Activated CD8-positive, alpha-beta memory T cell treated with anti-CD3 and anti-CD28 coated beads, Interleukin-2, amount 10 ng/mL, durations not matched to agents 7 days and 5 days (primary cell): ENCODE measurements around the gene TXN2. TPM values are rescaled to one million over a fixed set of nuclear protein-coding genes. Genes with fewer than 3 reads are reported as not detected.
"Not testable (repeated sequence)": the region's sequence is repeated elsewhere in the genome, so short reads cannot be mapped to it uniquely, and the experiment has no call there.

Experiments
- ATAC-seq: fragments of 150-1000 bp; cut with Tn5 transposase; one replicate; pipeline ENCODE4 v1.10.0; 2021; ENCODE audit warnings: moderate library complexity
- CTCF ChIA-PET: fragments of 350-600 bp; sonication (Branson Sonifier 250); formaldehyde crosslinking; loops from one replicate; lab custom pipeline; 2021; ENCODE audit warnings: antibody characterized with exemption; lab: Charles Lee
- DNase-seq: peaks from one replicate; pipeline ENCODE4 v3.0.0-alpha.2; 2020
- H3K27ac Mint-ChIP-seq: one replicate; pipeline ENCODE4 v1.8.0; 2021; ENCODE audit warnings: mild to moderate bottlenecking, mixed read lengths
- H3K27me3 Mint-ChIP-seq: one replicate; pipeline ENCODE4 v1.8.0; 2021; ENCODE audit warnings: mixed read lengths
- H3K36me3 Mint-ChIP-seq: one replicate; pipeline ENCODE4 v1.8.0; 2021; ENCODE audit warnings: mild to moderate bottlenecking, mixed read lengths
- H3K4me1 Mint-ChIP-seq: one replicate; pipeline ENCODE4 v1.8.0; 2021; ENCODE audit warnings: mixed read lengths
- H3K4me3 Mint-ChIP-seq: one replicate; pipeline ENCODE4 v1.8.0; 2021; ENCODE audit warnings: mild to moderate bottlenecking, moderate library complexity, mixed read lengths
- H3K9me3 Mint-ChIP-seq: one replicate; pipeline ENCODE4 v1.8.0; 2022; ENCODE audit warnings: low read depth, mixed read lengths
- total RNA-seq, 2 experiments: library from RNA; stranded (reverse); gene quantifications; one replicate each; pipeline ENCODE4 v1.2.3, GENCODE V29; 2021

Gene TXN2
- total RNA-seq, result 10 to 100 TPM; 78.7 to 82.6 TPM

GRCh38 chr22:36481393-36482168, at the start of gene TXN2:
TSS of gene TXN2 (minus strand) at chr22:36481640. CDS start at chr22:36480837, 803 bp downstream.
- Mint-ChIP-seq H3K4me1 (peaks cover 30% of the 10 kb centered on the region), H3K27ac (peak within 1 kb of the TSS; percentile 92), H3K9me3 (no peaks in the 10 kb centered on the region), H3K4me3 (peak within 1 kb of the TSS; percentile 93), H3K36me3 (peaks cover 26% of the 10 kb centered on the region), H3K27me3 (no peaks in the 10 kb centered on the region)
- DNase-seq (peak; percentile 98), ATAC-seq (peak; percentile 90)
- CTCF ChIA-PET, result interaction anchor here (0.7 to 1.9 kb wide), 7 partner anchors 10 to 286 kb away, joined by 3 to 9 read pairs (median 4); no protein-coding TSS in a partner anchor

GRCh38 chr22:36528795-36529751, 47.6 kb upstream of the TXN2 start, which contains the start of gene EIF3D:
TSS of gene EIF3D (minus strand) at chr22:36529166. CDS start at chr22:36526121, 3,045 bp downstream.
- H3K4me1 Mint-ChIP-seq, result peaks cover 32% of the 10 kb centered on the region
- H3K27me3 Mint-ChIP-seq, result no peaks in the 10 kb centered on the region
- peak within 1 kb of the TSS; percentile 84 for H3K4me3 Mint-ChIP-seq
- peak within 1 kb of the TSS; percentile 98 for H3K27ac Mint-ChIP-seq
- H3K36me3 Mint-ChIP-seq, result peaks cover 28% of the 10 kb centered on the region
- DNase-seq (peak; percentile 100), ATAC-seq (peak; percentile 97)
- CTCF ChIA-PET, result interaction anchor here (0.8 to 2.6 kb wide), 7 partner anchors 17 to 516 kb away, joined by 3 to 14 read pairs (median 4); no protein-coding TSS in a partner anchor
- peaks cover 3% of the 10 kb centered on the region for H3K9me3 Mint-ChIP-seq

- CTCF ChIA-PET, result interaction anchor here (1.7 to 2.6 kb wide), 2 partner anchors 18 to 517 kb away, joined by 5 to 14 read pairs; no protein-coding TSS in a partner anchor
- H3K27me3 Mint-ChIP-seq, result no peaks in the 10 kb centered on the region
- DNase-seq, result no peak
- peaks cover 32% of the 10 kb centered on the region for H3K4me1 Mint-ChIP-seq
- H3K36me3 Mint-ChIP-seq, result peaks cover 35% of the 10 kb centered on the region
- peak overlapping the region; percentile 84 for H3K4me3 Mint-ChIP-seq
- peaks cover 3% of the 10 kb centered on the region for H3K9me3 Mint-ChIP-seq
- ATAC-seq, result no peak
- H3K27ac Mint-ChIP-seq, result peak overlapping the region; percentile 98
Measured at GRCh38 chr22:36528341-36528740, 46.9 kb upstream of the TXN2 start.

GRCh38 chr22:36522662-36523061, 41.2 kb upstream of the TXN2 start:
- H3K4me1 Mint-ChIP-seq, result peaks cover 22% of the 10 kb centered on the region
- ATAC-seq (no peak), DNase-seq (no peak)
- no peaks in the 10 kb centered on the region for H3K27me3 Mint-ChIP-seq
- CTCF ChIA-PET, result interaction anchor here (1.0 to 4.4 kb wide), 2 partner anchors 12 to 16 kb away, joined by 4 to 20 read pairs; partner anchors contain the start of gene FOXRED2
- H3K27ac Mint-ChIP-seq, result no peak overlapping the region
- H3K9me3 Mint-ChIP-seq, result no peaks in the 10 kb centered on the region
- no peak overlapping the region for H3K4me3 Mint-ChIP-seq
- peaks cover 74% of the 10 kb centered on the region for H3K36me3 Mint-ChIP-seq

GRCh38 chr22:36520423-36520822, 39.0 kb upstream of the TXN2 start:
- Mint-ChIP-seq H3K36me3 (peaks cover 78% of the 10 kb centered on the region), H3K27me3 (no peaks in the 10 kb centered on the region), H3K27ac (no peak overlapping the region), H3K4me1 (peaks cover 3% of the 10 kb centered on the region), H3K9me3 (no peaks in the 10 kb centered on the region), H3K4me3 (no peak overlapping the region)
- no peak for ATAC-seq
- CTCF ChIA-PET, result interaction anchor here (4.4 kb wide), 1 partner anchor 10 kb away, joined by 20 read pairs; no protein-coding TSS in a partner anchor
- DNase-seq, result no peak

- CTCF ChIA-PET, ATAC-seq, H3K27ac Mint-ChIP-seq, DNase-seq, H3K27me3 Mint-ChIP-seq, H3K4me1 Mint-ChIP-seq, H3K4me3 Mint-ChIP-seq, H3K9me3 Mint-ChIP-seq: not testable (repeated sequence)
- peaks cover 78% of the 10 kb centered on the region for H3K36me3 Mint-ChIP-seq
Measured at GRCh38 chr22:36519906-36520305, 38.5 kb upstream of the TXN2 start.

GRCh38 chr22:36514766-36515165, 33.3 kb upstream of the TXN2 start:
- Mint-ChIP-seq H3K27me3 (no peaks in the 10 kb centered on the region), H3K9me3 (no peaks in the 10 kb centered on the region), H3K27ac (no peak overlapping the region), H3K36me3 (peaks cover 75% of the 10 kb centered on the region), H3K4me3 (no peak overlapping the region), H3K4me1 (no peaks in the 10 kb centered on the region)
- DNase-seq (no peak), ATAC-seq (no peak)
- CTCF ChIA-PET, result no interaction called here

GRCh38 chr22:36512991-36513390, 31.6 kb upstream of the TXN2 start:
- Mint-ChIP-seq H3K9me3 (no peaks in the 10 kb centered on the region), H3K27me3 (no peaks in the 10 kb centered on the region), H3K4me3 (no peak overlapping the region), H3K36me3 (peaks cover 63% of the 10 kb centered on the region), H3K4me1 (no peaks in the 10 kb centered on the region), H3K27ac (no peak overlapping the region)
- DNase-seq (no peak), ATAC-seq (no peak)
- CTCF ChIA-PET, result no interaction called here

GRCh38 chr22:36512333-36512732, 30.9 kb upstream of the TXN2 start:
- CTCF ChIA-PET, result interaction anchor here (3.4 kb wide), 1 partner anchor 17 kb away, joined by 14 read pairs; the partner anchor contains the start of gene EIF3D
- Mint-ChIP-seq H3K27ac (no peak overlapping the region), H3K4me1 (peaks cover 4% of the 10 kb centered on the region), H3K4me3 (no peak overlapping the region), H3K36me3 (peaks cover 59% of the 10 kb centered on the region), H3K9me3 (no peaks in the 10 kb centered on the region), H3K27me3 (no peaks in the 10 kb centered on the region)
- ATAC-seq (no peak), DNase-seq (no peak)

- Mint-ChIP-seq H3K36me3 (peaks cover 48% of the 10 kb centered on the region), H3K4me1 (peaks cover 9% of the 10 kb centered on the region), H3K27ac (no peak overlapping the region)
Measured at GRCh38 chr22:36510966-36511881, 29.8 kb upstream of the TXN2 start.

GRCh38 chr22:36510384-36510783, 28.9 kb upstream of the TXN2 start:
- H3K36me3 Mint-ChIP-seq, result peaks cover 39% of the 10 kb centered on the region
- no peak overlapping the region for H3K27ac Mint-ChIP-seq
- DNase-seq (no peak), ATAC-seq (no peak)
- no peaks in the 10 kb centered on the region for H3K27me3 Mint-ChIP-seq
- H3K4me1 Mint-ChIP-seq, result peaks cover 15% of the 10 kb centered on the region
- H3K4me3 Mint-ChIP-seq, result no peak overlapping the region
- CTCF ChIA-PET, result interaction anchor here (1.0 to 3.4 kb wide), 8 partner anchors 9 to 275 kb away, joined by 4 to 20 read pairs (median 6); partner anchors contain the start of gene EIF3D
- no peaks in the 10 kb centered on the region for H3K9me3 Mint-ChIP-seq

More at GRCh38 chr22:36510966-36511881, 29.8 kb upstream of the TXN2 start:
- ATAC-seq (no peak), DNase-seq (peak; percentile 55)
- CTCF ChIA-PET, result interaction anchor here (1.0 to 3.4 kb wide), 8 partner anchors 10 to 276 kb away, joined by 4 to 20 read pairs (median 6); partner anchors contain the start of gene EIF3D
- H3K9me3 Mint-ChIP-seq, result no peaks in the 10 kb centered on the region
- H3K4me3 Mint-ChIP-seq, result no peak overlapping the region
- no peaks in the 10 kb centered on the region for H3K27me3 Mint-ChIP-seq

- Mint-ChIP-seq H3K9me3 (no peaks in the 10 kb centered on the region), H3K27ac (no peak overlapping the region), H3K4me3 (peak overlapping the region; percentile 65), H3K27me3 (no peaks in the 10 kb centered on the region), H3K36me3 (peaks cover 20% of the 10 kb centered on the region), H3K4me1 (peaks cover 21% of the 10 kb centered on the region)
- DNase-seq (no peak), ATAC-seq (no peak)
- CTCF ChIA-PET, result interaction anchor here (1.0 to 1.7 kb wide), 6 partner anchors 11 to 269 kb away, joined by 3 to 6 read pairs (median 4); partner anchors contain the start of gene APOL2
Measured at GRCh38 chr22:36507518-36508010, 26.1 kb upstream of the TXN2 start.
